ENCODE results near the gene TIMM29.

Gene TIMM29

GRCh38 chr19:10928563-10929401 is at the start of gene TIMM29, which contains the start of gene YIPF2:
Gene TIMM29, plus strand, starts transcription at chr19:10928811. Its CDS starts 12 bp downstream, at chr19:10928823.
Gene YIPF2, minus strand, starts transcription at chr19:10928639. Its CDS starts 229 bp downstream, at chr19:10928410.
- DNase-seq (ENCODE audit: low read depth, low spot score) = peak; percentile 94

DNA sequence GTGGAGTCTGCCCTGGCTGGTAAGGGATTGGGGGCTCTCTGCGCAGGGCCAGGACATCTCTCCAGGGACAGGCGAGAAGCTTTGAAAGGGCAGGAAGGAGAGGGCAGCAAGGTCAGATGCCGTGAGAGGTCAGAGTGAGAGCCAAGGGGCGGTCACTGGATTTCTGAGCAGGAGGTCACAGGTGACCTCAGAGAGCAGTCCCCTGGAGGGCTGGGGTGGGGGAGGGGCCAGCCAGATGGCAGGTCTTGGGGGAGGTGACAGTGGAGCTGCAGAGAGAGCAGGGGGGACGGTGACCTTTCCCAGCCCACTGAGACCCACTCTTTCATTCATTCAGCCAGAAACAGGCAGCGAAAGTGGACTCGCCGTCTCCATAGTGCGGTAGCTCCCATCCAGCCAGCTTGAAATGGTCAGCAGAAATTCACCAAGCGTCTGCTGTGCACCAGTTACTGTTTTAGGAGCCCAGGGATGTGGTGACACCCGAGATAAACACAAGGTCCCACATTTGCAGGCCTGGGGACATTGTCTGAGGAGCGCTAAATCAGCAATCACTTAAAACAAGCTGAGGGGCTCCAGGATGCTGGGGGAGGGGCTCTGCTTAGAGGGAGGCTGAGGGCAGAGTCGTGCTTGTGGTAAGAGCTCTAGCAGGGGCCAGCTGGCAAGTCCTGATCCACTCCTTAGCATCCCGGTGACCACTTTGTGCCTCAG is 47.1 kb upstream of the TIMM29 start:
- no peak for DNase-seq (ENCODE audit: low read depth, low spot score)

- DNase-seq (ENCODE audit: low read depth, low spot score) = no peak
These were observed 46.5 kb upstream of the TIMM29 start for GRCh38 chr19:10882108-10882457.

DNA sequence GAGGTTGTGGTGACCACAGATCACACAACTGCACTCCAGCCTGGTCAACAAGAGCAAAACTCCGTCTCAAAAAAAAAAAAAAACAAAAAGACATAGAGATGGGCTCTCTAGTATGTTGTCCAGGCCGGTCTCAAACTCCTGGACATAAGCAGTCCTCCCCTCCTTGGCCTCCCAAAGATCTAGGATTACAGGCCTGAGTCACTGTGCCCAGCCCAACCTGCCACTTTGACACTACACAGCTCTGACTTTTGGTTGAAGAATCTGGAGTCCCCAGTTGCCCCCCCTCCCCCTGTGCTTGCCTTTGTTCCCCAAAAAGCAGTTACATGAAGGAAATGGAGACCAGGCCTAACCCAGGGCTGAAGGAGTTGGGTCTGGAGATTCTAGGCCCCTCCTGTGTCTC is 44.3 kb upstream of the TIMM29 start:
- DNase-seq (ENCODE audit: low read depth, low spot score) = no peak

DNA sequence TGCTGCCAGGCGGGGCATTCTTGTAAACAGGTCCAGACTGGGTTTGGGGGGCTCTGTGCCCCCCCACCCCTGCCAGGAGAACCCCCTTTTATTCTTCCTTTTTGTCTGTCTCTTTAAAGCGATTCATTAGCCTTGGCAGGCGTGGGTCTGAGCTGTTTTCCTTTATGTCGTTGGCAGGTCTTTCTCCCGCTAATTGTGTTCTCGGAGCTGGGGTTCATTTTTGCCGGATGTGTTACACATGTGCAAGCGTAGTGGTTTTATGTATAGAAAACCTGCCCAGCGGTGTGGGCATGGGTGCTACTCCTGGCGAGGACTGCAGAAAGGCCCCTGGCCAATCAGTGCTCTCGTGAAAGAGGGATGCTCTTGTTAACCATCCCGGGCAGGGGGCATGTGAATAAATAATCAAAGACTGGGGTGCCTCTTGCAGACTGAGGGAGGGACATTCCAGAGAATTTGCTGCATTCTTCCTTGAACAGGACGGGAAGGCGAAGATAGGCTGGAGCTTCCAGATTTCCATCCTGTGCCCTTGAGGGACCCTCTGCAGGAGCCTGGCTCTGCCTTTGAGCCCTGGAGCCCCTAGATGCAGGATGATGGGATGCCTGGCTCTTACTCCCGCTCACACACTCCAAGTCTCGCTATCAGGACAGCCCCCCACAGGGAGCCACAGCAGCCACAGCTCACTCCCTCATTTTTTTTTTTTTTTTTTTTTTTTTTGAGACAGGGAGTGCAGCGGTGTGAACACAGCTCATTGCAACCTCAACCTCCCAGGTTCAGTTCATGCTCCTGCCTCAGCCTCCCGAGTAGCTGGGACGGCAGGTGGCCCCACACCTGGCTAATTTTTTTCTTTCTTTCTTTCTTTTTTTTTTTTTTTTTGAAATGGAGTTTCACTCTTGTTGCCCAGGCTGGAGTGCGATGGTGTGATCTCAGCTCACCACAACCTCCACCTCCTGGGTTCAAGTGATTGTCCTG is 43.1 kb upstream of the TIMM29 start:
- DNase-seq (ENCODE audit: low read depth, low spot score) = no peak

- DNase-seq (ENCODE audit: low read depth, low spot score) = no peak
These were observed 40.8 kb upstream of the TIMM29 start for GRCh38 chr19:10887616-10888367.

GRCh38 chr19:10888421-10888866 is 40.2 kb upstream of the TIMM29 start:
- DNase-seq (ENCODE audit: low read depth, low spot score) = no peak

GRCh38 chr19:10889880-10890279 is 38.7 kb upstream of the TIMM29 start:
- no peak for DNase-seq (ENCODE audit: low read depth, low spot score)

DNA sequence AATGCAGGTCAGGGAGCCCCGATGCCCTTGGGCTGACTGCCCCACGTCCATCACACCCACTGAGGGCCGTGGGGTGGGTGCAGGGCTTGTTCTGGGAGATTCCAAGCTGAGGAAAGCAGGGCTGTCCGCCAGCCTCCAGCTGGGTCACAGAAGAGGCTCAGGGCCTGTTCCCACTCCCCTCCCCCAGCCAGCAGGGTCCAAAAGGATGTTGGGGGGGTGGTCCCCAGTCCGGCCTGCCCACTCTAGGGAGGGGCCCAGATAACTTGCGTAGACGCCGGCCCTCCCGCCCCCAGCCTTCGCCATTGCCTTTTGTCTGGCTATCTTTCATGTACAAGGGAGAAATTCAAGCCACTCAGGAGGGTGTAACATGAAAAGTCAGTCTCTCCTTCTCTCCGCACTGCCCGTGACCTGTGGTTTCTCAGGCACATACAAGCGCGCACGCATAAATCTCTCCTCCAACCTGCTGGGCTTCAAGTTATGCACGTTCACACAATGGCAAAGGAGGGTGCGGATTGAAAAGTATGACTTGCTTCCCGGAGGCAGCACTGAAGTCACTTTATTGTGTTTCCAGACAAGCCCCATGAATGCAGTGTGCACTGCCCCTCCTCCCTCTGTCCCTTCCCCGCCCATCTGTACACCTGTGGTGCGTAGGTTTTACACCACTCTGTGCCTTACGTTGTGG is 37.1 kb upstream of the TIMM29 start:
- no peak for DNase-seq (ENCODE audit: low read depth, low spot score)

DNA sequence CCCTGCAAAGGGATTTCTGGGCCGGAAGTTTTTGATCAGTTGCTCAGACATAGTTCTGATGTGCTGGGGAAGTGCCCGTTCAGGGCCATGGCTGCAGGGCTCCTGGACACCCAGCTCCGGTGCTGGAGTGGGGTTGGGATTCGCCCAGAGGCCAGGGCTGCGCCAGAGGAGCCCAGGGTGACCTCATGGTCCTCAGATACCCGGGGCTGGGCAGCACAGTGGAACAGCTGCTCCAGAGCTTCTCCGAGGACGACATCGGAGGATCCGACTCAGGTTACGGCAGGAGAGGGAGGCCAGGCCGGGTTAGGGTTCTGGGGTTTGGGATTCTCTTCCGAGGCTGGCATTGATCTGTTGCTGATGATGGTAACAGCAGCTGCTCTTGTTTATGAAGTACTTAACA is 36.4 kb upstream of the TIMM29 start:
- no peak for DNase-seq (ENCODE audit: low read depth, low spot score)

DNA sequence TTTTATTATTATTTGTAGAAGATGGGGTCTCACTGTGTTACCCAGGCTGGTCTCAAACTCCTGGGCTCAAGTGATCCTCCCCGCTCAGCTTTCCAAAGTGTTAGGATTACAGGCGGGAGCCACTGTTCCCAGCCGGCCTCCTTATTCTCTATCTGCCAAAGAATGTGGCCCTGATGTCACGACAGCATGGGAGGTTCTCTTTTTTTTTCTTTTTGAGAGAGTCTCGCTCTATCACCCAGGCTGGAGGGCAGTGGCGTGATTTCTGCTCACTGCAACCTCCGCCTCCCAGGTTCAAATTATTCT is 33.7 kb upstream of the TIMM29 start:
- DNase-seq (ENCODE audit: low read depth, low spot score) = no peak

GRCh38 chr19:10895363-10895762 is 33.2 kb upstream of the TIMM29 start:
- no peak for DNase-seq (ENCODE audit: low read depth, low spot score)

GRCh38 chr19:10895920-10896319 is 32.7 kb upstream of the TIMM29 start:
- no peak for DNase-seq (ENCODE audit: low read depth, low spot score)

GRCh38 chr19:10896851-10897526 is 31.6 kb upstream of the TIMM29 start:
- no peak for DNase-seq (ENCODE audit: low read depth, low spot score)

- no peak for DNase-seq (ENCODE audit: low read depth, low spot score)
These were observed 30.0 kb upstream of the TIMM29 start for GRCh38 chr19:10898633-10899032.

GRCh38 chr19:10899151-10899653 is 29.4 kb upstream of the TIMM29 start:
- DNase-seq (ENCODE audit: low read depth, low spot score) = no peak

- DNase-seq (ENCODE audit: low read depth, low spot score) = no peak
These were observed 20.7 kb upstream of the TIMM29 start for GRCh38 chr19:10907925-10908324.

DNA sequence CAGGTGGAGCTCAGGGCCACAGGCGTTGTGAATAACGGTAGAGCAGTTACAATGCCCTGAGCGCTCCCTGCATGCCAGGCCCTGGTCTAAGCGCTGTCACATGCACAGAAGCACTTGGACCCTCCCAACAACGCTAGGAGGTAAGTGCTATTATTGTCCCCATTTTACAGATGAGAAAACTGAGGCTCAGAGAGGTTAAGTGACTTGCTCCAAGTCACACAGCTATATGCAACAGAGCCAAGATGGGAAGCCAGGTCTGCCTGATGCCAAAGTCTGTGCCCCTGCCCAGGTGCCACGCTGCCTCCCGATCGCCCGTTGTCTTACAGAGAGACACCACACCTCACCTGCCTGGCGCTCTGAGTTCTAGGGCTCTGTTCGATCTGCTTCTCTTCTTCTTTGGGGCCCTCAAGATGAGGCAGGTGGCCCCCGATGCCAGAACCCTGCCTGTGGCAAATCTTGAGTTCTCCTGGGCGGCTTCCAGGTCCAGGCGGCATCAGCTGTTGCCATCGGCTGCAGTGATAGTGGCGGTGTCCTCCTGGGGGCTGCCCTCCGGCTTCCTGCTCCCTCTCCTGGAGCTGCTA is 20.1 kb upstream of the TIMM29 start:
- DNase-seq (ENCODE audit: low read depth, low spot score) = no peak

- no peak for DNase-seq (ENCODE audit: low read depth, low spot score)
These were observed 16.8 kb upstream of the TIMM29 start for GRCh38 chr19:10911579-10912363.
